Measurements from ENCODE around the gene BCL7A.
A peak's percentile ranks its signal among the peaks of the same experiment; 100 is the strongest.

The BCL7A gene

GRCh38 chr12:122060081-122060501 is 38.4 kb downstream of the BCL7A start:
- ATAC-seq (ENCODE audit: low read depth) = no peak
- no peak overlapping the region for H3K27ac Mint-ChIP-seq
- H3K4me1 Mint-ChIP-seq = peaks cover 12% of the 10 kb centered on the region
- no peaks in the 10 kb centered on the region for H3K27me3 Mint-ChIP-seq
- no peak for DNase-seq (ENCODE audit: low spot score in 2 of 2)
- no peak overlapping the region for H3K4me3 Mint-ChIP-seq
- H3K36me3 Mint-ChIP-seq = peaks cover 2% of the 10 kb centered on the region
- no peaks in the 10 kb centered on the region for H3K9me3 Mint-ChIP-seq

- peaks cover 12% of the 10 kb centered on the region for H3K4me1 Mint-ChIP-seq
- H3K4me3 Mint-ChIP-seq = no peak overlapping the region
- ATAC-seq (ENCODE audit: low read depth) (no peak), DNase-seq (ENCODE audit: low spot score in 2 of 2) (no peak)
- H3K36me3 Mint-ChIP-seq = peaks cover 2% of the 10 kb centered on the region
- no peak overlapping the region for H3K27ac Mint-ChIP-seq
- H3K9me3 Mint-ChIP-seq = no peaks in the 10 kb centered on the region
- no peaks in the 10 kb centered on the region for H3K27me3 Mint-ChIP-seq
These were observed 39.6 kb downstream of the BCL7A start for GRCh38 chr12:122061253-122061652.

GRCh38 chr12:122062832-122063693 is 41.4 kb downstream of the BCL7A start:
- no peaks in the 10 kb centered on the region for H3K27me3 Mint-ChIP-seq
- H3K4me3 Mint-ChIP-seq = no peak overlapping the region
- ATAC-seq (ENCODE audit: low read depth) = no peak
- H3K4me1 Mint-ChIP-seq = peaks cover 21% of the 10 kb centered on the region
- H3K36me3 Mint-ChIP-seq = peaks cover 2% of the 10 kb centered on the region
- peak overlapping the region; percentile 24 for H3K27ac Mint-ChIP-seq
- no peak for DNase-seq (ENCODE audit: low spot score in 2 of 2)
- H3K9me3 Mint-ChIP-seq = no peaks in the 10 kb centered on the region

- H3K4me1 Mint-ChIP-seq = peaks cover 26% of the 10 kb centered on the region
- ATAC-seq (ENCODE audit: low read depth) = no peak
- H3K27me3 Mint-ChIP-seq = no peaks in the 10 kb centered on the region
- H3K9me3 Mint-ChIP-seq = no peaks in the 10 kb centered on the region
- H3K36me3 Mint-ChIP-seq = peaks cover 2% of the 10 kb centered on the region
- no peak overlapping the region for H3K4me3 Mint-ChIP-seq
- no peak overlapping the region for H3K27ac Mint-ChIP-seq
- no peak for DNase-seq (ENCODE audit: low spot score in 2 of 2)
These were observed 42.0 kb downstream of the BCL7A start for GRCh38 chr12:122063694-122064024.

- Mint-ChIP-seq H3K27me3 (no peaks in the 10 kb centered on the region), H3K36me3 (no peaks in the 10 kb centered on the region), H3K4me1 (peaks cover 28% of the 10 kb centered on the region), H3K4me3 (no peak overlapping the region), H3K9me3 (no peaks in the 10 kb centered on the region), H3K27ac (no peak overlapping the region)
- peak; percentile 33 for ATAC-seq (ENCODE audit: low read depth)
- no peak for DNase-seq (ENCODE audit: low spot score in 2 of 2)
These were observed 42.5 kb downstream of the BCL7A start for GRCh38 chr12:122064025-122064777.

- Mint-ChIP-seq H3K4me3 (no peak overlapping the region), H3K27ac (peak overlapping the region; percentile 14), H3K27me3 (no peaks in the 10 kb centered on the region), H3K4me1 (peaks cover 34% of the 10 kb centered on the region), H3K36me3 (no peaks in the 10 kb centered on the region), H3K9me3 (no peaks in the 10 kb centered on the region)
- DNase-seq (ENCODE audit: low spot score in 2 of 2) = no peak
- no peak for ATAC-seq (ENCODE audit: low read depth)
These were observed 43.3 kb downstream of the BCL7A start for GRCh38 chr12:122064780-122065588.

GRCh38 chr12:122067548-122067947 is 45.9 kb downstream of the BCL7A start:
- peaks cover 34% of the 10 kb centered on the region for H3K4me1 Mint-ChIP-seq
- peak overlapping the region; percentile 48 for H3K27ac Mint-ChIP-seq
- DNase-seq (ENCODE audit: low spot score in 2 of 2) (no peak), ATAC-seq (ENCODE audit: low read depth) (no peak)
- no peaks in the 10 kb centered on the region for H3K27me3 Mint-ChIP-seq
- H3K4me3 Mint-ChIP-seq = peak overlapping the region; percentile 64
- H3K9me3 Mint-ChIP-seq = no peaks in the 10 kb centered on the region
- no peaks in the 10 kb centered on the region for H3K36me3 Mint-ChIP-seq

- Mint-ChIP-seq H3K4me3 (peak overlapping the region; percentile 64), H3K36me3 (no peaks in the 10 kb centered on the region), H3K27ac (peak overlapping the region; percentile 48), H3K4me1 (peaks cover 32% of the 10 kb centered on the region), H3K27me3 (no peaks in the 10 kb centered on the region), H3K9me3 (no peaks in the 10 kb centered on the region)
- ATAC-seq (ENCODE audit: low read depth) (peak; percentile 98), DNase-seq (ENCODE audit: low spot score in 2 of 2) (peak; percentile 63 to 71)
These were observed 46.3 kb downstream of the BCL7A start for GRCh38 chr12:122067966-122068365.

GRCh38 chr12:122072031-122072970 is 50.6 kb downstream of the BCL7A start:
- Mint-ChIP-seq H3K27me3 (no peaks in the 10 kb centered on the region), H3K27ac (no peak overlapping the region), H3K4me3 (no peak overlapping the region), H3K4me1 (peaks cover 22% of the 10 kb centered on the region), H3K9me3 (no peaks in the 10 kb centered on the region), H3K36me3 (peaks cover 2% of the 10 kb centered on the region)
- no peak for ATAC-seq (ENCODE audit: low read depth)
- no peak for DNase-seq (ENCODE audit: low spot score in 2 of 2)

GRCh38 chr12:122073815-122074214 is 52.1 kb downstream of the BCL7A start:
- no peaks in the 10 kb centered on the region for H3K9me3 Mint-ChIP-seq
- no peak for ATAC-seq (ENCODE audit: low read depth)
- H3K27ac Mint-ChIP-seq = no peak overlapping the region
- peaks cover 13% of the 10 kb centered on the region for H3K4me1 Mint-ChIP-seq
- H3K4me3 Mint-ChIP-seq = no peak overlapping the region
- peaks cover 2% of the 10 kb centered on the region for H3K36me3 Mint-ChIP-seq
- H3K27me3 Mint-ChIP-seq = no peaks in the 10 kb centered on the region
- DNase-seq (ENCODE audit: low spot score in 2 of 2) = no peak

GRCh38 chr12:122076743-122077495 is 55.2 kb downstream of the BCL7A start:
- no peaks in the 10 kb centered on the region for H3K9me3 Mint-ChIP-seq
- H3K4me1 Mint-ChIP-seq = peaks cover 24% of the 10 kb centered on the region
- H3K27me3 Mint-ChIP-seq = no peaks in the 10 kb centered on the region
- no peak overlapping the region for H3K27ac Mint-ChIP-seq
- DNase-seq (ENCODE audit: low spot score in 2 of 2) (no peak), ATAC-seq (ENCODE audit: low read depth) (no peak)
- peak overlapping the region; percentile 29 for H3K4me3 Mint-ChIP-seq
- H3K36me3 Mint-ChIP-seq = peaks cover 2% of the 10 kb centered on the region

- no peaks in the 10 kb centered on the region for H3K27me3 Mint-ChIP-seq
- peak within 1 kb of the TSS; percentile 82 for H3K27ac Mint-ChIP-seq
- H3K9me3 Mint-ChIP-seq = no peaks in the 10 kb centered on the region
- H3K4me1 Mint-ChIP-seq = peaks cover 39% of the 10 kb centered on the region
- DNase-seq (ENCODE audit: low spot score in 2 of 2) (peak; percentile 85 to 87), ATAC-seq (ENCODE audit: low read depth) (peak; percentile 83)
- H3K36me3 Mint-ChIP-seq = peaks cover 2% of the 10 kb centered on the region
- peak within 1 kb of the TSS; percentile 93 for H3K4me3 Mint-ChIP-seq
These were observed 56.7 kb downstream of the BCL7A start, which contains the start of gene MLXIP for GRCh38 chr12:122078141-122079032. Gene MLXIP, plus strand, starts transcription at chr12:122078756. Its CDS starts 98 bp downstream, at chr12:122078854.
